Mesodermal cell (in vitro differentiated cells): Measurements from ENCODE around the gene GPR152.
"Not testable (repeated sequence)": the region's sequence is repeated elsewhere in the genome, so short reads cannot be mapped to it uniquely, and the experiment has no call there.

Experiments used
- H3K27ac ChIP-seq: 2 replicates; pipeline ENCODE4 v1.7.0; 2013; ENCODE audit warnings: mild to moderate bottlenecking, low read depth, low read length, moderate library complexity; ENCODE audit not compliant: severe bottlenecking
- H3K36me3 ChIP-seq: 2 replicates; pipeline ENCODE4 v1.7.1; 2013; ENCODE audit warnings: mild to moderate bottlenecking, low read length, moderate library complexity; ENCODE audit not compliant: control insufficient read depth, insufficient read depth
- H3K4me1 ChIP-seq: one replicate; pipeline ENCODE4 v1.7.1; 2013; ENCODE audit warnings: mild to moderate bottlenecking, low read length; ENCODE audit not compliant: insufficient read depth, control insufficient read depth, poor library complexity, severe bottlenecking
- H3K4me3 ChIP-seq: 2 replicates; pipeline ENCODE4 v1.7.0; 2013; ENCODE audit warnings: low read length, control low read depth, mild to moderate bottlenecking; ENCODE audit not compliant: insufficient read depth, poor library complexity, severe bottlenecking; ENCODE audit errors: extremely low read depth
- H3K9me3 ChIP-seq: 2 replicates; pipeline ENCODE4 v1.7.1; 2013; ENCODE audit warnings: mild to moderate bottlenecking, low read length, moderate library complexity; ENCODE audit not compliant: control insufficient read depth
- WGBS, 2 experiments: methylation state at CpG; one replicate each; pipeline ENCODE4 v1.1.5; 2013; ENCODE audit warnings: missing lambda C conversion rate in 2 of 2; ENCODE audit not compliant: insufficient coverage in 2 of 2; 5-methylcytosine and 5-hydroxymethylcytosine counted together

Gene GPR152

GRCh38 chr11:67470337-67471002 is 17.9 kb upstream of the GPR152 start:
- no peaks in the 10 kb centered on the region for H3K9me3 ChIP-seq
- H3K4me3 ChIP-seq: no peak overlapping the region
- no peak overlapping the region for H3K27ac ChIP-seq
- H3K4me1 ChIP-seq: peaks cover 6% of the 10 kb centered on the region
- no peaks in the 10 kb centered on the region for H3K36me3 ChIP-seq
- 80 to 90% methylated on average over 5 to 8 of the region's 8 CpGs for WGBS, 2 experiments

- H3K27ac ChIP-seq: peak overlapping the region; percentile 45
- WGBS, 2 experiments: 46 to 52% methylated on average over 9 of the region's 9 CpGs
- peak overlapping the region; percentile 85 for H3K4me3 ChIP-seq
- no peaks in the 10 kb centered on the region for H3K36me3 ChIP-seq
- peaks cover 9% of the 10 kb centered on the region for H3K4me1 ChIP-seq
- no peaks in the 10 kb centered on the region for H3K9me3 ChIP-seq
These were observed 16.9 kb upstream of the GPR152 start for GRCh38 chr11:67469508-67469811.

DNA sequence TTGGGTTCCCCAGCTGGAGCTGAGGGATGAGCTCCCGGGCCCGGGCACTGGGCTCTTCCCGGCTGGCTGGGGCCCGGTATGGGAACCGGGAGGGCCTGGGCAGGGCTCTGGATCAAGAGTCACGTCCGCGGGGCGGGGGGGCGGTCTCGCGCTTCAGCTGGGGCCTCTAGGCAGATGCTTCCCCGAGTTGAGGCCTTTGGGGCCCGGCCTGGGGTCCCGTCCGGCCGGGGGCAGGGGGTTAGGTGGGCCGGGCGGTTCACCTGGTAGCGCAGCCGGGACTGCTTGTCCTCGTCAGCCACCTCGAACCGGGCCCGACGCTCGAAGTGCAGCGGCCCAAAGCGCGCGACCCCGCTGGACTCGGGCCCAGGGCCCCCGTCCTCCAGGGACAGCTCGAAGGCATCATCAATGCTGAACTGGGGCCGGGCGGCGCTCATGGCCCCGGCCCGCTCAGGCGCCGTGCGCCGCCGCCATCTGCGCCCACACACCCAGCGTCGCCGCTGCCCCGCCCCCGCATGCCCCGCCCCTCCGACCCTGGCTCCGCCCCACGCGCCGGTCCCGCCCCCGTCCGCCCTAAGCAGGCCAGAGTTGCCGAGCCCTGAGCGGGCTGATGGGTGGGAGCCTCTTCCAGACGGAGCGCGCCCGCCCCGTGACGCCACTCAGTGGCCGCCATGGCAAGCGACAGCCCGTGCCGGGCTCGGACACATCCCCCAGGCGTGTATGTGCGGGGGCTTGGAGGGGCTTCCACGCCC is 16.4 kb upstream of the GPR152 start, which contains the start of gene TMEM134:
TMEM134 (minus strand) TSS at position 493 of the 749 bp plus-strand sequence; CDS start at position 434, 59 bp downstream.
- Histone ChIP-seq H3K9me3 (no peaks in the 10 kb centered on the region), H3K36me3 (no peaks in the 10 kb centered on the region), H3K4me1 (peaks cover 10% of the 10 kb centered on the region), H3K4me3 (peak within 1 kb of the TSS; percentile 85), H3K27ac (peak within 1 kb of the TSS; percentile 45)
- WGBS, 2 experiments: 0 to 1% methylated on average over 45 to 56 of the region's 76 CpGs

DNA sequence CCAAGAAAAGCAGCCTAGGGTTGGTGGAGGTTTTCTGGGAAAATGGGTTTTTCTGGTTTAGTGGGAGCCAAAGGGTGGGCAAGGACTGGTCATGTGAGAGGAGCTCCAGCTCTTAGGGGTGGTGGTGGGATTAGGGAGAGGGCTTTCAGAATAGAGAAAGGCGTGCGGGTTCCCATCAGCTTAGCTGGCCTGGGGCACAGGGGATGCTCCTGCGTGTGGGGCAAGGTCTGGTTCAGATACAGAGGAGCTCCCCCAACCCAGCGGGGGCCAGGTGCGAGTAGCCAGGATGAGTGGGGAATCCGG is 15.9 kb upstream of the GPR152 start:
- Histone ChIP-seq H3K4me1 (peaks cover 13% of the 10 kb centered on the region), H3K4me3 (peak overlapping the region; percentile 85), H3K36me3 (no peaks in the 10 kb centered on the region), H3K9me3 (no peaks in the 10 kb centered on the region), H3K27ac (no peak overlapping the region)
- 10 to 28% methylated on average over 4 to 6 of the region's 6 CpGs for WGBS, 2 experiments

- WGBS, 2 experiments: 79 to 81% methylated on average over 5 of the region's 5 CpGs
- H3K27ac ChIP-seq: no peak overlapping the region
- peaks cover 13% of the 10 kb centered on the region for H3K4me1 ChIP-seq
These were observed 15.5 kb upstream of the GPR152 start for GRCh38 chr11:67468056-67468455.

GRCh38 chr11:67466962-67467771 is 14.6 kb upstream of the GPR152 start:
- H3K27ac ChIP-seq: no peak overlapping the region
- H3K36me3 ChIP-seq: no peaks in the 10 kb centered on the region
- 88 to 91% methylated on average over 6 to 10 of the region's 11 CpGs for WGBS, 2 experiments
- peaks cover 13% of the 10 kb centered on the region for H3K4me1 ChIP-seq
- no peak overlapping the region for H3K4me3 ChIP-seq
- no peaks in the 10 kb centered on the region for H3K9me3 ChIP-seq

More at GRCh38 chr11:67468056-67468455, 15.5 kb upstream of the GPR152 start:
- Histone ChIP-seq H3K36me3 (no peaks in the 10 kb centered on the region), H3K9me3 (no peaks in the 10 kb centered on the region), H3K4me3 (peak overlapping the region; percentile 85)

GRCh38 chr11:67466367-67466766 is 13.8 kb upstream of the GPR152 start:
- WGBS, 2 experiments: 80 to 92% methylated on average over 1 to 2 of the region's 5 CpGs
- Histone ChIP-seq H3K9me3 (no peaks in the 10 kb centered on the region), H3K4me3 (no peak overlapping the region), H3K4me1 (peaks cover 13% of the 10 kb centered on the region), H3K27ac (no peak overlapping the region), H3K36me3 (no peaks in the 10 kb centered on the region)

- not testable (repeated sequence) for H3K36me3 ChIP-seq, H3K27ac ChIP-seq, H3K4me3 ChIP-seq, H3K9me3 ChIP-seq
- peaks cover 13% of the 10 kb centered on the region for H3K4me1 ChIP-seq
- WGBS, 2 experiments: 93% methylated on average over 2 of the region's 2 CpGs; no CpG with 5 or more reads in 1 of the 2 experiments
These were observed 13.0 kb upstream of the GPR152 start for GRCh38 chr11:67465530-67465929.

DNA sequence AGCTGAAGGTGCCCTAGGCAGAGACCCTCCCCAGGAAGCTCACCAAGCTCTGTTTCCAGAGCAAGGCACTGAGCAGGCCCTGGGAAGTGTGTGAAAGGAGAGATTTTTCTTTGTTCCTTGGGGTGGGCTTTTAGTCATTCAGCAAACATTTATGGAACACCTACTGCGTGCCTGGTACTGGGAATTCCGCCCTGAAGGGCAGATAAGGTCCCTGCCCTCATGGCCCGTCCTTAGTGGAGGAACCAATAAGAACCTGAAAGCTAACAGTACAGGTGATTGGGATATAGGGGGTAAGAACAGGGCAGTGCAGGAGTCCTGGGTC is 12.6 kb upstream of the GPR152 start:
- Histone ChIP-seq H3K4me1 (peaks cover 13% of the 10 kb centered on the region), H3K27ac (peak overlapping the region; percentile 39), H3K36me3 (no peaks in the 10 kb centered on the region), H3K9me3 (no peaks in the 10 kb centered on the region), H3K4me3 (peak overlapping the region; percentile 52)
- WGBS, 2 experiments: 73 to 89% methylated on average over 3 of the region's 3 CpGs

DNA sequence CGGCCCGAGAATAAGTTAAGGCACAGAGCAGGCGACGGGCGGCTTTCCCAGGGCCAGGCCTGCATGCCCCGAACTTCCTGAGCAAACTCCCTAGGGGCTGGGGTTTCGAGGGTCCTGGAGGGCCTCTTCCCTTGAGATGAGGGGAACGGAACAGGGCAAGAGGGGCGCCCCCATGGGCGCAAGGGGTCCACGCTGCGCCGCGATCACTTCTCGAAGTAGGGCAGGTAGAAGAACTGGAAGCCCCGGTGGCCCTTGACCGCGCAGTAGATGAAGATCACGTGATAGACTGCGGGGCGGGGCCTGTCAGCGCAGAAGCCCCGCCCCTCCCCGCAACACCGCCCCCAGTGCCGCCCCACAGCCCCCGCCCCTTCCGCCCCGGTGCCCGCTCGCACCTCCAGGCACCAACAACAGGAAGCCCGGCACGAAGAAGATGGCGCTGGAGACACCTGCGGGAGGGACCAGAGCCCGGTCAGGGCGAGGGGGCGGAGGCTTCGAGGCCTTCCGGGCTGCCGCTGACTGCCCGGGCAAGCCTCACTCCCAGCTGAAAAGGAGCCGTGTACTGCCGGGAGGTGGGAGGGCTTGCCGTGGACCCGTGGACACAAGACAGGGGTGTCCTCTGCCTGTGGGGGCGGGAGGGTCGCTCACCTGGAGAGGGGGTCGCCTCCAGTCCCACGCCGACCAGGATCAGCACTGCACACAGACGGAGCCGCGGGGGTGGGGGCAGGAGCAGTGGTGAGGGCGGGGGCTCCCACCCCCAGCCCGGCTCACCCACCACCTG is 12.1 kb upstream of the GPR152 start:
- Histone ChIP-seq H3K9me3 (no peaks in the 10 kb centered on the region), H3K4me3 (peak overlapping the region; percentile 52), H3K36me3 (no peaks in the 10 kb centered on the region), H3K27ac (peak overlapping the region; percentile 39), H3K4me1 (peaks cover 13% of the 10 kb centered on the region)
- WGBS, 2 experiments: 24 to 27% methylated on average over 35 to 38 of the region's 56 CpGs
